Heart right ventricle (tissue), 16 donors: ENCODE data around the gene PDE1C. TPM values are rescaled to one million over a fixed set of nuclear protein-coding genes. Genes with fewer than 3 reads are reported as not detected.

Experiments used
- ATAC-seq, 8 donors: fragments of 200-7000 bp; cut with Tn5 transposase; one replicate each; pipeline ENCODE4 v1.9.1; 2020; ENCODE audit warnings: mild to moderate bottlenecking in 8 of 8, moderate library complexity in 8 of 8, moderate number of reproducible peaks in 1 of 8
- DNase-seq, 2 donors: peaks; one replicate each; pipeline ENCODE4 v3.0.0-alpha.2; 2020
- H3K27ac ChIP-seq, 10 donors: fragments of 200-600 bp; sonication (generic) in 2 of 10; one replicate each; pipeline versions ENCODE4 v1.5.0 to v1.8.0; 2020 to 2022; ENCODE audit warnings: mild to moderate bottlenecking in 3 of 10
- H3K27me3 ChIP-seq, 7 donors: fragments of 200-600 bp; one replicate each; pipeline ENCODE4 v1.8.0; 2021 to 2022; ENCODE audit warnings: mild to moderate bottlenecking in 2 of 7
- H3K36me3 ChIP-seq, 9 donors: fragments of 200-600 bp; sonication (generic) in 1 of 9; one replicate each; pipeline versions ENCODE4 v1.5.0 to v1.8.0; 2020 to 2022; ENCODE audit warnings: mild to moderate bottlenecking in 2 of 9
- H3K4me1 ChIP-seq, 9 donors: fragments of 200-600 bp; sonication (generic) in 1 of 9; one replicate each; pipeline versions ENCODE4 v1.5.0 to v1.8.0; 2020 to 2022; ENCODE audit warnings: mild to moderate bottlenecking in 4 of 9
- H3K4me3 ChIP-seq, 10 donors: fragments of 200-600 bp; sonication (generic) in 2 of 10; one replicate each; pipeline versions ENCODE4 v1.5.0 to v1.8.0; 2020 to 2022; ENCODE audit warnings: mild to moderate bottlenecking in 7 of 10, moderate library complexity in 2 of 10
- H3K9me3 ChIP-seq, 11 donors: fragments of 200-600 bp in 10 of 11; sonication (generic) in 2 of 11; one replicate each; pipeline versions ENCODE4 v1.5.0 to v1.8.0; 2013 to 2022; ENCODE audit warnings: mild to moderate bottlenecking in 2 of 11, control low read depth in 1 of 11, moderate library complexity in 1 of 11
- CTCF ChIP-seq, 9 donors: fragments of 200-600 bp; sonication (generic) in 2 of 9; IDR thresholded peaks; one replicate each; pipeline versions ENCODE4 v1.5.0 to v1.8.0; 2021 to 2022; ENCODE audit warnings: antibody characterized with exemption in 9 of 9, mild to moderate bottlenecking in 5 of 9, moderate library complexity in 1 of 9
- WGBS, 2 donors: extraction: QIAGEN DNeasy Blood & Tissue Kit; methylation state at CpG; one replicate each; pipeline ENCODE4 v1.1.7; 2013; ENCODE audit warnings: inconsistent platforms in 1 of 2; 5-methylcytosine and 5-hydroxymethylcytosine counted together
- intact Hi-C, 10 donors: fragments of 100-400 bp; cut with DNase I; formaldehyde crosslinking; loops; one replicate each; pipeline versions ENCODE4 v1.11.1 to v1.14.2; 2022
- polyA plus RNA-seq, 2 donors: library from polyadenylated mRNA; stranded (reverse); fragments of 200-250 nt; gene quantifications; one replicate each; pipeline ENCODE4 v1.2.3, GENCODE V29; 2013
- total RNA-seq, 10 donors: library from RNA; stranded (reverse); fragmentation: NEBNext Ultra II Directional in 3 of 10; extraction: Animal tissue kit (Norgen Biotek cat#: 25700) in 3 of 10; gene quantifications; one replicate each; pipeline versions ENCODE4 v1.2.1 to v1.2.4, GENCODE V29; 2021 to 2023
- donor health status: Arrhythmogenic right ventricular cardiomyopathy.
- donor health status: ischemic (EF 13 %, LVEDD 7.1; RV severe dilation, severe dysfunction).
- donor health status: healthy with polysubstance abuse.
- donor health status: DM: no; HTN: yes; CAD: no.
- donor health status: DM: no; HTN: no; CAD: no.
- donor health status: ischemic (EF 25% LVEDD 6.9; RV normal size, moderate dysfunction).
- donor health status: ischemic (EF 25% LVEDD 5.7; RV mildly dilated, moderate dysfunction).
- donor health status: healthy.
- donor health status: DM: yes; HTN: yes; CAD: no.
- donor health status: Ischemic cardiomyopathy.
- donor health status: ischemic (EF 35%, LVEDD 5.7; RV mildly dilated, moderate dysfunction).
- donor health status: nonischemic (EF 11% LVEDD 7.7; RV severe dilation, severe dysfunction).
- donor health status: DM: yes; HTN: yes; CAD: no.
- donor health status: PGD.
- donor health status: ischemic (EF 29% LVEDD 5.4; RV normal size, mild dysfunction).
- donor health status: nonischemic (EF 23%, LVEDD 6.1; RV moderate dilation, normal function).

Gene PDE1C
- total and polyA plus RNA-seq, 12 donors, result 11.7 to 315 (median 175) TPM

DNA sequence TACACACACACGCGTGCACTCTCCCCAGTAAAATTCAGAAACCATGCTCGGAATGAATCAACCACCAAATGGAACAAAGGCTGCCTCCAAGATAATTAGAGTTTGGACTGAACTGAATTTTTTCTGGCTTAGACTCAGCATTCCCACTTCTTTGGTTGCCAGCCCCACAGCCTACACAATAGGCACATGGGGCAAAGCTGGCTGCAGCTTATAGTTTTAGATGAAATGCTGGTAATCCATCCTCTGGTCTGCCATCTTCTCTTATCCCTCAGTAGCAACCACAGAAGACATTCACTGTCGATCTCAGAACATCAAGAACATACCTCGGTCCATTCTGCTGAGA, 44.2 kb downstream of the PDE1C start:
- peaks cover 0 to 55% (median 18%) of the 10 kb centered on the region in 9 donors for H3K4me1 ChIP-seq
- no peak for ATAC-seq
- H3K27me3 ChIP-seq, result no peaks in the 10 kb centered on the region
- no peak overlapping the region for H3K27ac ChIP-seq
- H3K9me3 ChIP-seq, result no peaks in the 10 kb centered on the region
- TF ChIP-seq CTCF (IDR thresholded peaks at IDR 0.05), result no peak
- WGBS, 2 donors, result 86 to 93% methylated on average over 5 of the region's 5 CpGs
- no peak for DNase-seq
- H3K4me3 ChIP-seq, result no peak overlapping the region
- peaks cover 0 to 16% (median 0%) of the 10 kb centered on the region in 9 donors for H3K36me3 ChIP-seq
- intact Hi-C loops, result no loop called here

DNA sequence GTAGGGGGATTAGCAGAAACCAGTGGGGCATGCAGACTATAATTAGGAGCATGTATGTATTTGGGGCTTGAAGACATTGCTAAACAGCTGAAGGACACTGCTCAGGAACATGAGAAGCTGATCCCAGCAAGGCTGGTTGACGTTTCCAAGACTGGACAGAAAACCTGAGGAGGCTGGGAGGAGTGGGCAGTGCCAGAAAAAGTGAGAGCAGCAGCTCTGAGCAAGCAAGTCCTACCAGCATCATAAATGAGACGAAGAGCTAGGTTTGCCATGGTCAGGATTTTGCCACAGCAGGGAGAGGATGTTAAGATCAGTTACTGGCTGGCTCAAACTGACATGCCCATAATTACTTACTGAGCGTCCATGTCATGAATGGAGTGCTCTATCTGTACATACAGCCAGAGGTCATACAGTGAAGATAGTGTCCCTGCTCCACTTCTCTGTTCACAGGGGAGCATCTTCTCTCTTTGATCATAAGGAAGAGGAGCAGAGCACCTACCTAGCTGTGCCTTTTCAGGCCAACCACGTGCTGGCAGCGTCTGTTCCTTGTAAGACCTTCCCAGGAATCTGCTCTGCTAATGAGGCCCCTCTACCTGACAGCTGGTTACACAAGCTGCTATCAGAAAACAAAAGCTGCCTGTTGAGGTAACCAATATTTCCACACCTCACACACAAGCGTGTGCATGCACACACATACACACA, 44.7 kb downstream of the PDE1C start:
- Histone ChIP-seq H3K4me1 (peaks cover 0 to 56% (median 13%) of the 10 kb centered on the region in 9 donors), H3K9me3 (no peaks in the 10 kb centered on the region), H3K27me3 (no peaks in the 10 kb centered on the region), H3K36me3 (peaks cover 0 to 16% (median 0%) of the 10 kb centered on the region in 9 donors), H3K4me3 (no peak overlapping the region), H3K27ac (no peak overlapping the region)
- 61 to 71% methylated on average over 6 of the region's 6 CpGs for whole genome bisulfite sequencing, 2 donors
- ATAC-seq (peak in 4 of 8 donors; percentile 23 to 55 (median 29)), DNase-seq (no peak)
- no peak for TF ChIP-seq CTCF (IDR thresholded peaks at IDR 0.05)
- intact Hi-C loops, result no loop called here

- DNase-seq, result no peak
- no peak overlapping the region for H3K27ac ChIP-seq
- ATAC-seq, result no peak
- H3K4me1 ChIP-seq, result peaks cover 0 to 55% (median 14%) of the 10 kb centered on the region in 9 donors
- intact Hi-C loops, result no loop called here
- peaks cover 0 to 16% (median 0%) of the 10 kb centered on the region in 9 donors for H3K36me3 ChIP-seq
- H3K4me3 ChIP-seq, result no peak overlapping the region
- no peak for TF ChIP-seq CTCF (IDR thresholded peaks at IDR 0.05)
- WGBS, 2 donors, result 70 to 71% methylated on average over 6 of the region's 6 CpGs
- no peaks in the 10 kb centered on the region for H3K27me3 ChIP-seq
- H3K9me3 ChIP-seq, result peaks cover 0 to under 1% (median 0%) of the 10 kb centered on the region in 11 donors
Measured at GRCh38 chr7:32023376-32023775, 46.8 kb downstream of the PDE1C start.

DNA sequence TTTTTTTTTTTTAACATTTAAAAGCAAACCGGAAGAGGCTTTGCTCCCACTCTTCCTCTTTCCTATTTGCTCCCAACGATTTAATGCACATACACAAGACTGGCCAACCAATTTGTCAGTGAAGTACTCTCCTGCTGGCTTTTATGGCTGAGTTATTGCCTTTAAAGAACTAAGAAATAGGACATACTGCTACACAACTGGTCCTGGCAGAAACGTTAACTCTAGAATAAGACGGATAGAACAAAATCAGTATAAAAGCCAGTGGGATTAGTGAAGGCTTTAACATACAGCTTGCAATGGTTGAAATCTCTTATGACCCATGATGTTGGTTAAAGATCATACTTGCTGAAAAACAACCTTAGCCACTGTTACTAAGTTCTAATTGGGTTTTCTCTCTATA, 47.2 kb downstream of the PDE1C start:
- intact Hi-C loops, result no loop called here
- Histone ChIP-seq H3K4me3 (no peak overlapping the region), H3K4me1 (peaks cover 0 to 53% (median 14%) of the 10 kb centered on the region in 9 donors), H3K27ac (no peak overlapping the region), H3K27me3 (no peaks in the 10 kb centered on the region), H3K36me3 (peaks cover 0 to 16% (median 0%) of the 10 kb centered on the region in 9 donors), H3K9me3 (peaks cover 0 to 4% (median 0%) of the 10 kb centered on the region in 11 donors)
- ATAC-seq (no peak), DNase-seq (no peak)
- WGBS, 2 donors, result 68 to 71% methylated on average over 4 of the region's 4 CpGs
- no peak for TF ChIP-seq CTCF (IDR thresholded peaks at IDR 0.05)
